Left renal pelvis (tissue), 4 donors: ENCODE data around the gene PARD3B. TPM values are rescaled to one million over a fixed set of nuclear protein-coding genes. Genes with fewer than 3 reads are reported as not detected.

Experiments
- DNase-seq, 4 donors: peaks; one replicate each; pipeline ENCODE4 v3.0.0-alpha.2; 2013; ENCODE audit warnings: low read depth in 4 of 4, low spot score in 3 of 4
- polyA plus RNA-seq, 4 donors: library from polyadenylated mRNA; unstranded; fragments of 120-200 nt; gene quantifications; one replicate each; pipeline ENCODE4 v1.2.1, GENCODE V29; 2013; ENCODE audit not compliant: insufficient read length in 4 of 4

Gene PARD3B
- polyA plus RNA-seq, 4 donors, result 22.6 to 39.0 (median 35.4) TPM

DNA sequence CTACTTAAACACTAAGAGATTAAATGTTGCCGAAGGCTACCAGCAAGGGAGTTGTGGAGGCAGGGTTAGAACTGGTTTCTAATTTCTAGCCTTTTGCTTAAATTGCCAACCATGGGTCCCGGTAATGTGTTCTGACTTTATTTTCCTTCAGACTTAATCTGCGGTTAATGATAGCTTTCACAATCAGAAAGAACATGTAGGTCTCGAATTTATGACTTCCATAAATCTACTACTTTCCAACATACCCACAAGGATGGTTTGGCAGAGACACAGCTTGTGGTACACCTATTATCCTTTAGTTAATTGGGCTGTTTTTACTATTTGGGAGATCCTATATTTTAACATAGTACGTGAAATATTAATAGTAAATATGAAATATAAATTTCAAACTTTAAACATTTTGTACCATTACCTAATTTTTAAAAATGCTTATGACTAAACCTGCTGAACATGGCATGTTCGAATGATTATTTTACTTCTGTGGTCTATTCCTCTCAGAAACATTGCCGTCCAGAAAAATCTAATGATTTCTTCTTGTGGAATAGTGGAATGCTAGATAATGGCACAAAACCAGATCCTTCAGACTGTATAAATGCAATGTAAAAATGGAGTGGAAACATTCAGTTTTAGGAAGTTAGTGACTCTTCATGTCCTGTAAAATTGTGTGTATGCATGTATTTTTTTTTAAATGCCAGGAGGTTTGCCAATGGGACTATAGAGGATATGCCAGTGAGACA, 41.3 kb downstream of the PARD3B start:
- DNase-seq, result no peak

DNA sequence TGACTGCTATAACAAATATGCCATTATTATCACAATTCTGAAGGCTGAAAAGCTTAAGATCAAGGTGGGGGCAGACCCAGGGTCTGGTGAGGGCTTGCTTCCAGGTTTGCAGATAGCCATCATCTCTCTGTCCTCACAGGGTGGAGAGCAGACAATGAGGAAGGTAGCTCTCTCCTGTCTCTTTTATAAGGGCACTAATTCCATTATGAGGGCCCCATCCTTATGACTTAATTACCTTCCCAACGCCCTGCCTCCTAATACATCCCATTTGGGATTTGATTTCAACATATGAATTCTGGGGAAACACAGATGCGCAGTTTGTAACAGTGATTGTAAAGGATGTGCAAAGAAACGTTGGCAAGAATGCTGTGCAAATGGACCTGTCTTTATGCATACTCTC, 44.8 kb downstream of the PARD3B start:
- DNase-seq, result no peak

DNA sequence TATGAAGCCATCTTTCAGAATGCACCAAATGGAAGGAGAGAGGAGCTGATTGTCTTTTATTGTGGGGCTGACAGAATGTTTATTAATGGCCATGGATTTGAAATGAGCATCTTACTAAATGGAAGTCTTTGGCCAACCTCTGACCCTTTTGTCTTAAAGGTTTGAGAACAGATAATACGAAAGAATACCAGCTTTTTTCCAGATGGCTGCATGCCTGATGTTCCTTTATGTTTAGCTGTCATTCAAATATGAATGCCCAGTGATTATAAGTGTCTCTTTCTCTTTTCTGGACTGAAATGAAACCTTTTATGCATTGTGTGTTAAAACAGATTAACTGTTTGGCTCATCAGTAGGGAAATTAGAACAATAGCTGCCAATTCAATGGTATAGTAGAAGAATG, 46.0 kb downstream of the PARD3B start:
- no peak for DNase-seq

DNA sequence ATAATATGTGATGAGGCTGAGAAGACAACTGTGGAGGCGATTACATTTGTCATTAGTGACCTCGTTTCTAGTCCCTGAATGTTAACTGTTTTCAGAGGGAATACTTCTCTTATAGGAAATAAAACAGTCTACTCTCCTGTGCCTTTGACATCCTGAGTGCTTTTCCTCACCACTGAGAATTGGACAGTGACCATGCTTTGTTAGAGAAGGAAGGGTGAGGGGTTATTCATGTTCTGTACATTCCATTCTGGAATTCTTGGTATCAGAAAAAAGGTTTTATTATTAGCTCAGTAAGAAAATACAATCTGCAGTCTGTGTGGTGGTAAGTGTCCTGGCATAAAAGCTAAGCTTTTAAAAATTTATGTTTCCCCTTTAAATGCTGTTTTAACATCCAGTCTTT, 58.8 kb downstream of the PARD3B start:
- DNase-seq, result no peak

DNA sequence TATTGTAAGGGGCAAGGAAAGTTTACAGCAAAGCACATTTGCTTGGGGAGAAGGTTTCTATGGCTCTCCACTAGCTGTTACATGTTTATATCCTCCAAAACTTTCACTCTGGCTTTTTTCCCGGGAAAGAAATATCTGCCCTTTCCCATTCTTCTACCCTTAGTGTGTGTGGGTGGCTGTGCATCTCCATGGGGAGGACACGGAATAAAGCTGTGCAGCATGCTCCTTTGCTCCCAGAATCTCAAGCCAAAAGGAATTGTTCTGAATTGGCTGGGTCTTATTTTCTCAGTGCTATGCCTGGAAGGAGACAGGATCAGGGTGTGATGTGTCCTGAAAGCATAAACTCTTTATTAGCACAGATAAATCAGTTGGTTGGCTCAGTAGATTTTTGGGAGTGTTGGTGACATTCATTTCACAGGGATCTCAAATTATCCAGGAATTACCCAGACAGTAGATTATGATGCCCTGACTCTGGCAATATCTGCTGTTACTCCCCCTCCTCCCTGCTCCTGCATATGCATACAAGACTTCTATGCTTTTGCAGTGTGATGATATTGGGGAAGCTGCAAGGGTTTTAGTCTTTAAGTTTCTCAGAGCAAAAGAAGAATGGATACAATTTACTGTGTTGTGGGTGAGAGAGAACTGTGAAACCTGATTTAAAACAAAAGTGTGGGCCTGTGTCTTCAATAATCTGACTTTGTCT, 63.1 kb downstream of the PARD3B start:
- peak; percentile 18 to 33 (median 26) for DNase-seq

DNA sequence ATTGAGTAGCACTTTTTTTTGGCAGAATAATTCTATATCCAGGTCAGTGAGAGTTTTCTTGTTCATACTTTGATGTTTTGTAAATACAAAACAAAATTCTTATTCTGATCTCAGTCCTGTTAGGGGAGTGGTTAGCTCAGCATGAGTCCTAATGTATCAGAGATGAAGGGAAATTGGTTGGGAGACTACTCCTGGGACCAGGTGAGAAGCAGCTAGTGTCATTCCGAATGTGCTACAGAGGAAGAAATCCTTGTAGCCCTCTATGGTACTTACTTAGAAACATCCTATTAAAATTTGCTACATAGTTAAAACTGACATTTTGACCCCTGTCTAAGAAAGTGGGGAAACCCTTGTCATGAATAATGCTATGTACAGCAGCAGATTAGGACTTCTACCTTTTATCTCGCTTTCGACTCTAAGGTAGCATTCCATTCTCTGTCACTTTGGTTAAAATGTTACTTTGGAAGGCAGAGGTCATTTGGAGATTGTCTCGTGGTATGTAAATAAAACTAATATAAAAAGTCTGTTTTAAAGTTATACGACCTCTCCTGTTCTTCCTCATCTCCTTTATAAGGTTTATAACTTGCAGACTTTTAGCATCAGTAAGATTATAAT, 65.8 kb downstream of the PARD3B start:
- DNase-seq, result no peak

DNA sequence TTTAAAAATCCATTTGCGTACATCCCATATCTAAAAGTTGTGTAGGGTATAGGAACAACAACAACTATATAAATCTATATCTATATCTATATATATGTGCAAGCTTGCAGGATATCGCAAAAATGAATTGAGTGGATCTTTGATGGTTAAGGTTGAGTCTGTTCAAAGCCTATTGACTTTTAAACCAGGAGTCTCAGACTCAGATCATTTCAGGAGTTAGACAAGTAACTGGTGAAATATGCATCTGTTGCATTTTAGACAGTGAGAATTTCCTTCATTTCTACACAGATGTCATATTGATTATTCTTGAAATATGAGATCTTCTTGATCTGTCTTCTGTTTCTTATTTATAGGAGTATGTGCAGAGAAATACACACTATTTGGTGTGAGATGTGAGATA, 66.5 kb downstream of the PARD3B start:
- DNase-seq, result no peak

DNA sequence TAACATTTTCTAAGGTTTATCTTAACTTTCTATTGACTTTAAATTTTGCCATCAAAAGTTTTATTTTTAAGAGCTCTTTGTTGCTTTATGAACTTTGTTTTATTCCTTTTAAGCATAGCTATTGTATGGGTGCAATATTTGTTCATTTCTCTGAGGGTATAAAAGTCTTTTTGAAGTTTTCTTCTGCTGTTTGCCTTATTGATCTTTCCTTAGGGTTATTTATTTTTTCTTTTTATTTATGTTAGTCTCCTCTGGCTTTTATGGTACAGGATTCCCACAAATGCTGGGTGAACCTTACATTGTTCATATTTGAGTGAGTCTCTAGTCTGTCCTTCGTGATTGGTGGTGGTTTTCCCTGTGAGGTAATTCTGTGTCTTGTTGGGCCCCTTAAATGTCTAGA, 68.4 kb downstream of the PARD3B start:
- no peak for DNase-seq

DNA sequence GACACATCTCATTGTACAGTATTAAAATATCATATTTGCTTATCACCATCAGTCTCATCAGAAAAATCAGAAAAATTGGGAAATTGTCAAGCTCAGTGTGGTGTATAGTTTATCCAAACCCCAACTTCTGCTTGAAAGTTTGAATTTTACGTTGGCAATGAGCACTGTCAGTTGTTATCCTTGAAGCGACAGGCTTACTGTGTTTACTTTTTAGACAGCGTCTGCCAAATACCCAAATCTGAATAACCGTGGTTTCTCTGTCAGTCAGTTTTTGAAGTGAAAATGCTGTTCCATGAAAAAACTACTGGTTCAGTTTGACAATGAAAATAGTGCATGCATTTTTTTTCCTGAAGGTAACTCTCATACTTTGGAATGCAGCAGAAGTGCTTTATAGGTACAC, 70.2 kb downstream of the PARD3B start:
- DNase-seq, result no peak

DNA sequence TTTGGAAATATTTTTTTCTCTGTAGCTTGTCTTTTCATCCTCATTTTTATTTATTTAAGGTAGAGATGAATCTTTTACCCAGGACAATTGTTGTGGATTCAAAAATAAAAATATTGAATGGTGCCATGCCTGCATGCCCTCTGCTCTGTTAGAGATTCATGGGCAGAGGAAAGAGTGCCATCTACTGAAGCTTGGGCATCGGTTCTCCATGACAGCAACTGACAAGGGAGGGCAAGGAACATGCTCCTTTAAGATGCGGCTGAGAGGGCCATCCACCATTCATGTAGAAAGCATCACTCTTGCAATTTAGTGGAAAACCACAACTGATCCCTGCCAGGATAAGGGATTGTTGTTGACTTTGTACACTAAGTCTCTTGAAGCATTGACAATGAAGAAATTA, 79.9 kb downstream of the PARD3B start:
- no peak for DNase-seq

DNA sequence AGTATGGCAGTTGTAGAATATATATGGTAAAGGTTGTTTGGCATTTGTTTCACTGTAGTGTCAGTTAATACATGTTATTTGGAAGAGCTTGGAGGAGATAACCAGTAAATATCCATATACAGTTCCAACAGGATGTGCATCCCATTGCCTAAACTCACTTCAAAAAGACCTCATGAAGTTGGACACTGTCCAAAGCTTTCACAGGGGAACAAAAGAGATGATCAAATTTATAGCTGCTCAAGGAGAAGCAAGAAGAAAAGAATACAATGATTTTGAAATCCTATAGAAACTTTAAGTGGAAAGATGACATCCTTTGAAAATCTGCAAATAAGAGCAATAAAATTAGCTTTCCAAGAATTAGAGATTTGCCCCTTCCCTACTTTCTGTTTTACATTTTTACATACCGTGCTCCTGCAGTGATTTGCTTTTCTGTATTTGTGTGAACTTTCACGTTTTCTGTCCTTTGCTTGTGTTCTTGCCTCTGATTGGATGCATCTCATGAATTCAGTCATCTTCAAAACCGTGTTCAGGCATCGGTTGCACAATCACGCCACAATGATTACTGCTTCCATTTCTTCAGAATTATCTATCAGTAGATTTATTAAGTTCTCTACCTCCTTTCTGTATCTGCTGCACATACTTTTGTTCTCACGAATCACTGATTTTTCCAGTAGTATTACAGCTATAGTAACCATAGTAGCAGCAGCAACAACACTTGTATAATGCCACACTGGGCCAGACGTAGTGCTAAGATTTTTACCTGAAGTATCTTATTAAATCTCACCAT, 83.8 kb downstream of the PARD3B start:
- no peak for DNase-seq

DNA sequence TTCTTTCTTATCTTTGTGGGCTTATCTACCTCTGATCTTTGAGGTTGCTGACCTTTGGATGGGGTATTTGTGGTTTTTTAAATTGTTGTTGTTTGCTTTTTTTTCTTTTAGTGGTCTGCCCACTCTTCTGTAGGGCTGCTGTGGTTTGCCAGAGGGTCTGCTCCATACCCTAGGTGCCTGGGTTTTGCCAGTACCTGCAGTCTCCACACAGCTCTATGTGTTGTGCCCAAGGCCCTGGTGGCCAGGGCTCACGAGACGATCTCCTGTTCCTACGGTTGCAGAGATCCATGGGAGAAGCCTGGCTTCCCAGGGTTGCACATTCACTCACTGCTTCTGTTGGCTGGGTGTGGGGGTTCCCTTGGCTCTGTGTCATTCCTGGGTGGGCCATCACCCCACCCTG, 87.1 kb downstream of the PARD3B start:
- no peak for DNase-seq

DNA sequence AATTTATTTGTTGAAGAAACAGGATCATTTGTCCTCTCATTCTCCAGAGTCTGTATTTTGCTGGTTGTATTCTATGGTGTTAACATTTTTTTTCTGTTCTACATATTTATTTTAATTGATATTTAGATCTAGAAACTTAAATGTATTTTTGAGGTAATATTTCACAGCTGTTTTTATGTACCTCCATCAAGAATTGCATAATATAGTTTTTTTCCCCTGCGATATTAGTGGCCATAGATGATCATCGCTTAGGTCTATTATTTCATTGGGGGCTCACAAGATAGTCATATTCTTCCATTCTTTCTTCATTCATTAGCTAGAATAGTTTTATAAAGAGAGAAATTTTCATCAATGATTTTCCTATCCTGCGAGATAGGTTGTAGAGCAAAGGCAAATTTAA, 89.3 kb downstream of the PARD3B start:
- no peak for DNase-seq

DNA sequence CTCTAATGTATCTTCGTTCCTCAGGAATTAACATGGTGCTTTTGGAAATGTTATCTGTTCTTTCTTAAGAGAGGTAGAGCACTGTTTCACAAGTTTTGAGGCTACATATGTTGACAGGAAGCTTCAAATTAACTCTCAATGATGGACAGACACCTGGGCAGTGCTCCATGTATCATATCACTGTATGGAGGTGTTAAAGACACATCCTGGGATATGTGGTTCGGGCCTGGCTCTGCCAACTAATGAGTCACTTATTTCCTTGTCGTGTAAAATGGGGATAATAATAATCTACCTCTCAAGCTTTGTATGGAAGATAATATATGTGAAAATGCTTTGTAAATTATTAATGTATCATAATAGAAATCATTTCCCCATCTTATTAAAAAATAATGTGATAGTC, 90.2 kb downstream of the PARD3B start:
- DNase-seq, result no peak

DNA sequence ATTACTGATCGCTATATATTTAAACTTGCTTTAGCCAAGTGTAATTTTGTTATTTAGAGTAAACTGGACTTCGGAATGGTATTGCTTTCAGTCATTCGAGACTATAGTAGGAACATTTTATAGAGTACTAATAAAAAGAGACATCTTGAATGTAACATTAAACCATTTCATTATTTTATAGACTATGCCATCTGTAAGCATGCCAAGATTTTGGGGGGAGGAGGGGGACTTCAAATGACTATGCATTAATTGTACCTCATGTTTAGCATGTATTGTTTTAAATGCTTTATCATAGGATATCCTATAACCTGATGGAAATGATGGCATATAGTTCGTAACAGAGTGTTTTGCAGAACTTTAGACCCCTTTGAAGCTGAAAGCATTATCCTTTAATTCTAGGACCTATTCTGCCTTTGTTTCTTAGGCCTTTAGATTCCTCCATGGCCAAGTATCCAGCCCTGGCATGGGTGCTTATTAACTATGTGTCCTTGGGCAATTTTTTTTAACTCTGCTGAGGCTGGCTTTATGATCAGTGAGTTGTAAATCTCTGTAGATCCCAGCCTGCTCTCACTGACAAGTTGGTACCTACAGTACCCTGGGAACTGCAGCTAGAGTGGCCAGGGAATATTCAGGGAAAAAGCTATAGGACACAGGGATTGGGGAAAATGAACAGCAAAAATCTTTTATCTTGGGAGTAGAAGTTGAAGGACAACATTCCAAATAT, 93.4 kb downstream of the PARD3B start:
- no peak for DNase-seq

DNA sequence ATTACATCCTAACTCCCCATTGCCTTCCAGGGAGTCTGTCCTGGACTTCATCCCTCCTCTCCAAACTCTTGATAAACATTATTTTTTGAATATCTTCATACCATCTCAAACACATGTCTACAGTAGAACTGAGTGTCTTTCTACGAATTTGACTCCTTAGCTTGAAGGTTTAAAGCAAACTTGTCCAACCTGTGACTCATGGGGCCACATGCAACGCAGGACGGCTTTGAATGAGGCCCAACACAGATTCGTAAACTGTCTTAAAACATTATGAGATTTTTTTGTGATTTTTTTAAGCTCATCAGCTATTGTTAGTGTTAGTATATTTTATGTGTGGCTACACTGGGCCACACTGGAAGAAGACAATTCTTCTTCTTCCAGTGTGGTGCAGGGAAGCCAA, 98.1 kb downstream of the PARD3B start:
- no peak for DNase-seq

DNA sequence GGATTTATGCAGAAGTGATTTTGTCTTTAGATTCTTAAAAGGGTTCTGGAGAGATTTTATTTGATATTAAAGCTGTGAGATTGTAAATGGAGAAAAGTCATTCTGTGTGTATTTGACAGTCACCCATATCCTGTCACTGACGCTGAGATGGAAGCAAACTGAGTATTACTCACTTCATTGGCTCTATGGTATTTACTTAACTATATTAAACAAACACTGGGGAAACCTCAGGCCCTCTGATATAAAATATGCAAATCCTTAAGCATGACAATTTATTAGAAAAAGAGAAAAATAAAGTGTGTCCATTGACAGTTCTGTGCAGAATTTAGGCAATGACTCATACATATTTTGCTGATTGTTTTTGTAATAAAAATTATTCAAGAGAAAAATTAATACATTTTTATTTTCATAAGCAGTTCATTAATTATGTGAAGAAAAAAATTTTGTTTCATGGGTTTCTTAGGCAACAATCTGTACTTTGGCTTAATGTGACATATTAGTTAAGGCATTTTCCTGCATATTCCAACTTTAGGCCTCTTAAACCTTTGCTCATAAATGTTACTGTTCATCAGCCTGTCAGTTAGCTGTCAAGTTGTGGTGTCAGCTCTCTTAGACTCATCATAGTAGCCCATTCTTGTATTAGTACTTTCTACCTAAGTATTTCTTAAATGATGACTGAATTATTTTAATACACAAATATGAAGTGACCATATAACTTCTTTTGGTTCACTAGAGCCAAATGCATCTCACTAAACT, 99.9 kb downstream of the PARD3B start:
- no peak for DNase-seq

DNA sequence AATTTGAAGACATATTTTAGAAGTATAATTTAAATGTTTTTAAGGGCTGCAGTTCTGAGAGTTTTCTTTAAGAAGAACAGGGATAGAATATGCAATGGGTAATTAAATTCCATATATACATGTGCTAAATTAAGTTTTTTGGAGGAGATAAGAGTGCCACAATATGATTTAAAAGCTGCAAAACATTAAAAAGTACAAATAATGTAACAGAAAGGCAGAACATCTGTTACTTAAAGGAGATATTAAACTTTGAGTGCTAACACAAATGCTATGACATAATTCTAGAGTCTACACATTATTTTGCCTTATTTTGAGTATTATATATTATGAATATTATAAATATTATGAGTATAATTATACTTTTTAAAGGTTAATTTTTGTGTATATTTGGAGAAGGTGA, 102.4 kb downstream of the PARD3B start:
- DNase-seq, result no peak

DNA sequence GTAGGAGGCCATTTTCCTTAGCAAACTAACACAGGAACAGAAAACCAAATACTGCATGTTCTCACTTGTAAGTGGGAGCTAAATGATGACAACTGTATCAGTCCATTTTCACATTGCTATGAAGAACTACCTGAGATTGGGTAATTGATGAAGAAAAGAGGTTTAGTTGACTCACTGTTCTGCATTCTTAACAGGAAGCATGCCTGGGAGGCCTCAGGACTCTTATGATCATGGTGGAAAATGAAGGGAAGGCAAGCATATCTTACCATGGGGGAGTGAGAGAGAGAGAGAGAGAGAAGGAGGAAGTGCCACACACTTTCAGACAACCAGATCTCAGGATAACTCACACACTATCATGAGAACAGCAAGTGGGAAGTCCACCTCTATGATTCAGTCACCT, 105.3 kb downstream of the PARD3B start:
- DNase-seq, result no peak

DNA sequence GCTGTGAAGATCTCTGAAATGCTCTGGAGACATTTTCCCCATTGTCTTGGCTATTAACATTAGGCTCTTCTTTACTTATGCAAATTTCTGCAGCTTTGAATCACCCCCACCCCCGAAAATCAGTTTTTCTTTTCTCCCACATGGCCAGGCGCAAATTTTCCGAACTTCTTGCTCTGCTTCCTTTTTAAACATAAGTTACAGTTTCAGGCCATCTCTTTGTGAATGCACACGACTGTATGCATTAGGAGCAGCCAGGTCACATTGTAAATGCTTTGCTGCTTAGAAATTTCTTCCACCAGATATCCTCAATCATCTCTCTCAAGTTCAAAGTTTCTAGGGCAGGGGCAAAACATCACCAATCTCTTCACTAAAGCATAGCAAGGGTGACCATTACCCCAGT, 106.8 kb downstream of the PARD3B start:
- DNase-seq, result no peak
